Measurements from ENCODE around the gene BDNF.

BDNF gene

GRCh38 chr11:27688076-27688475 lies 12.2 kb downstream of the BDNF start:
- FAIRE-seq (no peak), DNase-seq (ENCODE audit: insufficient read length, low spot score) (no peak)

GRCh38 chr11:27681664-27682063 lies 18.6 kb downstream of the BDNF start:
- FAIRE-seq (no peak), DNase-seq (ENCODE audit: insufficient read length, low spot score) (no peak)
- TF ChIP-seq, protein P1, sequence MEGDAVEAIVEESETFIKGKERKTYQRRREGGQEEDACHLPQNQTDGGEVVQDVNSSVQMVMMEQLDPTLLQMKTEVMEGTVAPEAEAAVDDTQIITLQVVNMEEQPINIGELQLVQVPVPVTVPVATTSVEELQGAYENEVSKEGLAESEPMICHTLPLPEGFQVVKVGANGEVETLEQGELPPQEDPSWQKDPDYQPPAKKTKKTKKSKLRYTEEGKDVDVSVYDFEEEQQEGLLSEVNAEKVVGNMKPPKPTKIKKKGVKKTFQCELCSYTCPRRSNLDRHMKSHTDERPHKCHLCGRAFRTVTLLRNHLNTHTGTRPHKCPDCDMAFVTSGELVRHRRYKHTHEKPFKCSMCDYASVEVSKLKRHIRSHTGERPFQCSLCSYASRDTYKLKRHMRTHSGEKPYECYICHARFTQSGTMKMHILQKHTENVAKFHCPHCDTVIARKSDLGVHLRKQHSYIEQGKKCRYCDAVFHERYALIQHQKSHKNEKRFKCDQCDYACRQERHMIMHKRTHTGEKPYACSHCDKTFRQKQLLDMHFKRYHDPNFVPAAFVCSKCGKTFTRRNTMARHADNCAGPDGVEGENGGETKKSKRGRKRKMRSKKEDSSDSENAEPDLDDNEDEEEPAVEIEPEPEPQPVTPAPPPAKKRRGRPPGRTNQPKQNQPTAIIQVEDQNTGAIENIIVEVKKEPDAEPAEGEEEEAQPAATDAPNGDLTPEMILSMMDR (IDR thresholded peaks at IDR 0.05; ENCODE audit: insufficient read depth, missing control alignments): no peak

More at GRCh38 chr11:27688076-27688475, 12.2 kb downstream of the BDNF start:
- TF ChIP-seq, protein P1 (IDR thresholded peaks at IDR 0.05; ENCODE audit: insufficient read depth, missing control alignments): no peak

GRCh38 chr11:27679136-27680015 lies 20.9 kb downstream of the BDNF start:
- TF ChIP-seq, protein P1 (IDR thresholded peaks at IDR 0.05; ENCODE audit: insufficient read depth, missing control alignments): no peak
- DNase-seq (ENCODE audit: insufficient read length, low spot score) (no peak), FAIRE-seq (no peak)

DNA sequence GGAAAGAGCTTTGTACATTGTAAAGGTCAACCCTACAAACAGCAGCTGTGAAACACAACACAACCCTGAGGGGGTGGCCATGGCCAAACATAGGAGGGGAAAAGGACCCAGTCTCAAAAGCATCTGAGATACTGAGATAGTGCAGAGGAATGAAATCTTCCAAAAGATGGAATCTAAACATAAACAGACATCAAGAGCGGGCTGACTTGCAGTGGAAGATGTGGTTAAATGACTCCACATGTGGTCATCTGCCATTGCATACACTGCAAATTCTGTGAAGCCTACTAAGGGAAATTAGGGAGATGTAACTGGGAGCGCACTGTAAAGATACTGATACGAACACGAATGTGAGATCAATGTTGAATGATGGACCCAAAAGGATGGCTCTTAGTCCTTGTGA lies 22.0 kb downstream of the BDNF start:
- DNase-seq (ENCODE audit: insufficient read length, low spot score) (no peak), FAIRE-seq (no peak)

GRCh38 chr11:27677108-27677507 lies 23.1 kb downstream of the BDNF start:
- DNase-seq (ENCODE audit: insufficient read length, low spot score) (no peak), FAIRE-seq (no peak)
- TF ChIP-seq, protein P1 (IDR thresholded peaks at IDR 0.05; ENCODE audit: insufficient read depth, missing control alignments): no peak

More for the DNA sequence above, 22.0 kb downstream of the BDNF start:
- TF ChIP-seq, protein P1 (IDR thresholded peaks at IDR 0.05; ENCODE audit: insufficient read depth, missing control alignments): no peak

GRCh38 chr11:27673979-27674663 lies 26.1 kb downstream of the BDNF start:
- FAIRE-seq (no peak), DNase-seq (ENCODE audit: insufficient read length, low spot score) (no peak)
- TF ChIP-seq, protein P1 (IDR thresholded peaks at IDR 0.05; ENCODE audit: insufficient read depth, missing control alignments): no peak
